HG03442 (cell line): ENCODE results near the gene OR6N2.

Experiments used
- ATAC-seq: cut with Tn5 transposase; IDR thresholded peaks from one replicate; pipeline ENCODE4 v1.9.1; 2021; ENCODE audit warnings: mild to moderate bottlenecking, moderate library complexity; ENCODE audit not compliant: unreplicated experiment

OR6N2 gene

DNA sequence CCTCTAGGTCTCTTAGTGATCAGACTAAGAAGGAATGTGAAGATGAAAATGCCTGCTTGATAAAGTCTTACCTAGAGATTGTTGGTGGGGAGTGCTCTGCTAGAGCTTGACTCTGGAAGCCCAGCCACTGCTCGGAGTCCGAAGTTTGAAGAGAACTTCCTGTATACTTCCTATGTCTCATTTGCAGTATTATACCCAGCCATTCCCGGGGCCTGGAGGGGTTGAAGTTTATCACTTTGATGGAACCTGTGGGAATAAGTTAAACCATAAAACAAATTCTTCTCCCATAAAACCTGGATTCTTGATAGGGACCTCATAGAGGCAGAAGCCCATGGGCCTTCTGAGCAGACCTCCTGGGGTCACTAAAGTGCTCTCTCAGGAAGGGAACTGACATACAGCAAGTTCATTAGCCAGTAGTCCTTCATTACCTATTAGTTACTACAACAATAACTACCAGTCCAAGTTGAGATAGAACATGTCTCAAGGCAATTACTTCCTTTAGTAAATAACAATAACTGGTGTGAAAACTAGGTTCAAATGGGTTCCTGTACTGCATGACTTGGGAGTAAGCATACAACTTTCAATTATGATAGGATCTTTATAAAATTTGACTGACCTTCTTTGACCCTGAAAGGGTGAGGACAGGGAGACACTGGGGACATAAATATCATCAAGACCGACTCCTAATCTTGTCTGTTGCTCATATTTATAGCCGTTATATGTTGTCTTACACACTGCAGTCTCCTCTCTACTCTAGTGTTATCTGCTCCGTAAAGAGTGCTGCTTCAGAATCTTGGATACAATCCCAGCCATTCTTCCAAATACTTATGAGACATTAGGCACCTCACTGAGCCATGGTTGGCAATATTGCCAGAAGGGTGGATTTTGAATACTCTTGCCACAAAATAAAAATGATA is 8.8 kb downstream of the OR6N2 start, which contains the start of gene OR6N1:
Gene OR6N1, minus strand, starts transcription at position 246 of the 917 bp plus-strand sequence. CDS start 5,513 bp downstream, outside the sequence.
- no peak for ATAC-seq

GRCh38 chr1:158754420-158754819 is 26.6 kb downstream of the OR6N2 start, which contains the start of gene OR6K6:
Gene OR6K6 (plus strand): TSS chr1:158754720. CDS start chr1:158754888, 168 bp downstream.
- no peak for ATAC-seq

GRCh38 chr1:158752155-158752712 is 28.8 kb downstream of the OR6N2 start:
- no peak for ATAC-seq

DNA sequence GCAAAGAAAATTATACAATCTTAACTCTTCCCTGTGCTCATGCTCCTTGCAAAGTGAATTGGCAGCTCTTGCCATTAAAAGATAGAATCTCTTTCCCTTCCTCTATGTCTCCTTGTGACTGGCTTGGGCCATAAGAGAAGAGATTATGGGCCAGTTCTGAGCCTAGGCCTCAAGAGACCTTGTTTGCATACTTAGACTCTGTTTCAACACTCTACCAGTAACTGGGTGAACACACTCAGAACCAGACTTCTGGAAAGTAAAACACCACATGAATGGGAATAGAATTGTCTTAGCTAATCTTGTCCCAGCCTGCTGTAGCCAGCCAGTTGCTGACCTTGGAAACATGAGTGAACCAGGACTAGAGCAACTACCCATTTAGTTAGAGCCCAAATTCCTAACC is 45.2 kb downstream of the OR6N2 start:
- ATAC-seq: no peak

GRCh38 chr1:158732524-158732923 is 48.5 kb downstream of the OR6N2 start:
- ATAC-seq: no peak

GRCh38 chr1:158731707-158732106 is 49.3 kb downstream of the OR6N2 start:
- ATAC-seq: no peak

DNA sequence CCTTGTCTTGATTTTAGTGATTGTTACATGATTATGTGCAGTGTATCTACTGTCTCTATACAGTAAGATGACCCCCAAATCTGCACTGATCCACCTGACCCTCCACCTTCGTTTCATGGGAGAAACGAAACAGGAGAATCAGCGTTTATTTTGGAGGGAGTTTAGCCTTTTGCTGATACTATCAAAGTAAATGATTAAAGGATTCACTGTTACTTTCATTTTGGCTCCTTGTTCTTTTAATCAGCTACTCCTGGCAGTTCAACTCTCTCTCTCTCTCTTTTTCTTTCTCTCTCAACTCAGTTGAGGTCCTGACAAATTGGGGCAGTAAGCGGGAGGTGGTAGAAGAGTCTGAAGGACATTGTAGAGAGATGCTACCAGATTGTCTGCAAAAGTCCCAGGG is 50.6 kb downstream of the OR6N2 start:
- no peak for ATAC-seq

DNA sequence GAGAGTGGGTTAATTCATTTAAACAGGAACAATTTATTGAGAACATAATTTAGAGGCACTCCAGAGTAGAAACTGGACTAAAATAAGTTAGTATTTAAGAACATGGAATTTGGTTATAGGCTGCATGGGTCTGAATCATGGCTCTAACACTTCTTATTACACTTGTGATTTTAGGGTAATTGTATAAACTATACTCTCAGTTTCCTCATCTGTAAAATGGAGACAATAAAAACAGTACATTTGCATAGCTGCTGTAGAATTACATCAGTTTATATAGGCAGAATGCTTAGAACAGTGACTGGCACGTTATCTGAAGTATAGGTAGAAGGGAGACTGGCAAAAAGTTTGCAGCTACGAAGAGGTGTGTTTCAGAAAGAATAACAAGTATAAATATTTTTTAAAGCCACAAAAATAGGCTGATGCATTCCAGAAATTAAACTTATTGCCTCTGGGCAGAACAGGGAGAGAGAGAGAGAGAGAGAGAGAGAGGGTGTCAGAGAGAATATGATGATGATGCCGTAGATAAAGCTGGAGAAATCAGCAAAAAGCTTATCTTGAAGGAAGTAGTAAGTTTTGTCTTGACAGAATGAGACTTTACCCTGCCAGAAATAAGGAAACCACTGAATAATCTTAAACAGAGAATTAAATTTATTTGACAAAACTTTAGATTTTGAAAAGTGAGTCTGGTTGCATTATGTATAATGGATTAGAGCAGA is 52.3 kb downstream of the OR6N2 start:
- ATAC-seq: no peak

DNA sequence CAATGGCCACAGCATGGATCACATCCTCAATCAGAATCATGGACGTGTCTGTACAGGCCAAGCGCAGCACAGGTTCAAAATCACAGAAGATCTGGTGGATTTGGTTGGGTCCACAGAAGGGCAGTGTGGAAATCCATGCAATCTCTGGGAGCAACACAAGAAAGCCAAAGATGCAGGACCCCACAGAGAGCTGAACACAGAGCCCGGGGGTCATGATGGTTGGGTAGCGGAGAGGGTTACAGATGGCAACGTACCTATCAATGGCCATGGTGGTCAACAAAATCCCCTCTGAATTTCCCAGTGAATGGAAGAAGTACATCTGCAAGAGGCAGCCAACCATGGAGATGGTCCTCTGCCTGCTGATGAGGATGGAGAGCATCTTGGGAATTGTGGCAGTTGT is 56.6 kb downstream of the OR6N2 start:
- ATAC-seq: no peak
